ENCODE measurements around the gene FNBP1. TPM values are rescaled to one million over a fixed set of nuclear protein-coding genes. Genes with fewer than 3 reads are reported as not detected.

FNBP1 gene
- total RNA-seq, 1 donor from 2014 or later: 63.5 TPM

GRCh38 chr9:129979071-129979745 is 63.8 kb downstream of the FNBP1 start:
- no peaks in the 10 kb centered on the region for H3K9me3 Mint-ChIP-seq (ENCODE audit: unreplicated experiment)

GRCh38 chr9:129972816-129973215 is 70.2 kb downstream of the FNBP1 start:
- Mint-ChIP-seq H3K27ac (ENCODE audit: unreplicated experiment) (no peak overlapping the region), H3K27me3 (ENCODE audit: low read depth, unreplicated experiment) (no peaks in the 10 kb centered on the region), H3K4me3 (ENCODE audit: unreplicated experiment) (no peak overlapping the region), H3K9me3 (ENCODE audit: unreplicated experiment) (no peaks in the 10 kb centered on the region), H3K4me1 (ENCODE audit: low read depth, unreplicated experiment) (peaks cover 15% of the 10 kb centered on the region), H3K36me3 (ENCODE audit: low read depth, unreplicated experiment) (peaks cover 18% of the 10 kb centered on the region)
- TF ChIP-seq CTCF (IDR thresholded peaks at IDR 0.05; ENCODE audit: insufficient read depth, low read depth, low read length): no peak
- no peak for TF ChIP-seq EZH2 (IDR thresholded peaks at IDR 0.05; ENCODE audit: insufficient read depth, low read length)
- no peak overlapping the region for H3K4me3 ChIP-seq (ENCODE audit: insufficient read depth, low read depth, low read length)
- peak overlapping the region; percentile 32 for H3K4me2 ChIP-seq (ENCODE audit: low read length)
- no peaks in the 10 kb centered on the region for H4K20me1 ChIP-seq (ENCODE audit: insufficient read depth, low read length)
- H3K27me3 ChIP-seq (ENCODE audit: insufficient read depth, low read length): no peaks in the 10 kb centered on the region
- DNase-seq (ENCODE audit: low read depth) (peak; percentile 34), FAIRE-seq (no peak)
- H3K9ac ChIP-seq (ENCODE audit: low read length): no peak overlapping the region
- no peaks in the 10 kb centered on the region for H3K36me3 ChIP-seq (ENCODE audit: insufficient read depth, low read length)
- H3K4me1 ChIP-seq (ENCODE audit: insufficient read depth, low read length): peaks cover 7% of the 10 kb centered on the region
- H3K79me2 ChIP-seq (ENCODE audit: insufficient read depth, low read length): no peaks in the 10 kb centered on the region
- no peak overlapping the region for H3K27ac ChIP-seq (ENCODE audit: low read depth, low read length)
- no peaks in the 10 kb centered on the region for H3K9me3 ChIP-seq (ENCODE audit: insufficient read depth, low read depth, low read length)
- H2AFZ ChIP-seq (ENCODE audit: low read depth, low read length): no peak overlapping the region

More at GRCh38 chr9:129979071-129979745, 63.8 kb downstream of the FNBP1 start:
- Mint-ChIP-seq H3K27me3 (ENCODE audit: low read depth, unreplicated experiment) (no peaks in the 10 kb centered on the region), H3K36me3 (ENCODE audit: low read depth, unreplicated experiment) (peaks cover 19% of the 10 kb centered on the region), H3K4me3 (ENCODE audit: unreplicated experiment) (no peak overlapping the region), H3K27ac (ENCODE audit: unreplicated experiment) (no peak overlapping the region), H3K4me1 (ENCODE audit: low read depth, unreplicated experiment) (peaks cover 5% of the 10 kb centered on the region)
- Histone ChIP-seq H3K4me2 (ENCODE audit: low read length) (no peak overlapping the region), H3K9ac (ENCODE audit: low read length) (no peak overlapping the region), H3K27ac (ENCODE audit: low read depth, low read length) (no peak overlapping the region), H3K9me3 (ENCODE audit: insufficient read depth, low read depth, low read length) (no peaks in the 10 kb centered on the region), H3K36me3 (ENCODE audit: insufficient read depth, low read length) (no peaks in the 10 kb centered on the region), H3K4me3 (ENCODE audit: insufficient read depth, low read depth, low read length) (no peak overlapping the region), H3K4me1 (ENCODE audit: insufficient read depth, low read length) (no peaks in the 10 kb centered on the region), H4K20me1 (ENCODE audit: insufficient read depth, low read length) (no peaks in the 10 kb centered on the region), H2AFZ (ENCODE audit: low read depth, low read length) (no peak overlapping the region), H3K27me3 (ENCODE audit: insufficient read depth, low read length) (no peaks in the 10 kb centered on the region), H3K79me2 (ENCODE audit: insufficient read depth, low read length) (no peaks in the 10 kb centered on the region)
- DNase-seq (ENCODE audit: low read depth) (no peak), FAIRE-seq (no peak)
- TF ChIP-seq EZH2 (IDR thresholded peaks at IDR 0.05; ENCODE audit: insufficient read depth, low read length) (no peak), CTCF (IDR thresholded peaks at IDR 0.05; ENCODE audit: insufficient read depth, low read depth, low read length) (no peak)
